ENCODE measurements around the gene GSTK1.

Gene GSTK1

DNA sequence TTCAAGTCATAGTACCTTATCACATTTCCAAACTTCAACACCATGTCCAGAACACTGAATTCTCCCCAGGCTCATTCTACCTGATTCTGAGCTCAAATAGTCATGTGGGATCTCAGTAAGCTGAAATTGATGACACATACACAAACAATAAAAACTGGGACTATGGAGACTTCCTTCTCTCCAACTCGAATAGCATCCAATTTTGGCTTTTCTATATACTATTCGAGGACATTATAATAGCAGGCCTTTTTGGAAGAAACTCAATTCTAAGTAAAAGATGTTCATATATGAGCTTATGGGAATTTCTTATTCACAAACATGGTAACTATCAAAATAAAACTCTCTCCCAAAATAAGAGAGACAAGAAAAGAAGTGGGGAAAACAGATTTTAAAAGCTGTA lies 42.0 kb upstream of the GSTK1 start:
- H3K4me3 ChIP-seq (ENCODE audit: low read depth, low read length, poor library complexity, severe bottlenecking) = no peak overlapping the region
- H3K79me2 ChIP-seq (ENCODE audit: insufficient read depth, low read length) = no peaks in the 10 kb centered on the region
- TF ChIP-seq CTCF (IDR thresholded peaks at IDR 0.05; ENCODE audit: low read length) (no peak), EZH2 (IDR thresholded peaks at IDR 0.05; ENCODE audit: borderline replicate concordance, low read length) (no peak)
- no peaks in the 10 kb centered on the region for H3F3A ChIP-seq (ENCODE audit: insufficient read depth, low read length)
- H3K9me3 ChIP-seq (ENCODE audit: low read length) = no peaks in the 10 kb centered on the region
- H4K20me1 ChIP-seq (ENCODE audit: insufficient read depth, low read length) = no peaks in the 10 kb centered on the region
- no peak overlapping the region for H3K4me2 ChIP-seq (ENCODE audit: low read length)
- no peak overlapping the region for H3K9ac ChIP-seq (ENCODE audit: low read length)
- peaks cover 7% of the 10 kb centered on the region; the same call in 1 of the 2 replicates for H3K27me3 ChIP-seq (ENCODE audit: insufficient read depth, low read length)
- H3K9me2 ChIP-seq (ENCODE audit: low read depth, low read length) = no peaks in the 10 kb centered on the region
- H2AFZ ChIP-seq (ENCODE audit: low read length) = no peak overlapping the region
- no peak overlapping the region for H3K27ac ChIP-seq (ENCODE audit: low read depth, low read length, poor library complexity, severe bottlenecking)
- H3K36me3 ChIP-seq (ENCODE audit: insufficient read depth, low read length) = no peaks in the 10 kb centered on the region
- H3K4me1 ChIP-seq (ENCODE audit: insufficient read depth, low read length, severe bottlenecking) = no peaks in the 10 kb centered on the region

GRCh38 chr7:143221737-143222136 lies 41.5 kb upstream of the GSTK1 start, which contains the start of gene TAS2R40:
TSS of gene TAS2R40 (plus strand) at chr7:143222037. CDS start at chr7:143222079, 42 bp downstream.
- no peak within 1 kb of the TSS for H3K9ac ChIP-seq (ENCODE audit: low read length)
- no peaks in the 10 kb centered on the region for H3K9me2 ChIP-seq (ENCODE audit: low read depth, low read length)
- no peaks in the 10 kb centered on the region for H3K4me1 ChIP-seq (ENCODE audit: insufficient read depth, low read length, severe bottlenecking)
- no peak for TF ChIP-seq EZH2 (IDR thresholded peaks at IDR 0.05; ENCODE audit: borderline replicate concordance, low read length)
- no peak for TF ChIP-seq CTCF (IDR thresholded peaks at IDR 0.05; ENCODE audit: low read length)
- H3K27ac ChIP-seq (ENCODE audit: low read depth, low read length, poor library complexity, severe bottlenecking) = no peak within 1 kb of the TSS
- H3K4me3 ChIP-seq (ENCODE audit: low read depth, low read length, poor library complexity, severe bottlenecking) = no peak within 1 kb of the TSS
- H3K9me3 ChIP-seq (ENCODE audit: low read length) = no peaks in the 10 kb centered on the region
- H3K27me3 ChIP-seq (ENCODE audit: insufficient read depth, low read length) = peaks cover 7% of the 10 kb centered on the region; the same call in 1 of the 2 replicates
- no peaks in the 10 kb centered on the region for H3F3A ChIP-seq (ENCODE audit: insufficient read depth, low read length)
- no peaks in the 10 kb centered on the region for H3K36me3 ChIP-seq (ENCODE audit: insufficient read depth, low read length)
- no peak within 1 kb of the TSS for H3K4me2 ChIP-seq (ENCODE audit: low read length)
- H4K20me1 ChIP-seq (ENCODE audit: insufficient read depth, low read length) = no peaks in the 10 kb centered on the region
- H2AFZ ChIP-seq (ENCODE audit: low read length) = no peak within 1 kb of the TSS
- no peaks in the 10 kb centered on the region for H3K79me2 ChIP-seq (ENCODE audit: insufficient read depth, low read length)

DNA sequence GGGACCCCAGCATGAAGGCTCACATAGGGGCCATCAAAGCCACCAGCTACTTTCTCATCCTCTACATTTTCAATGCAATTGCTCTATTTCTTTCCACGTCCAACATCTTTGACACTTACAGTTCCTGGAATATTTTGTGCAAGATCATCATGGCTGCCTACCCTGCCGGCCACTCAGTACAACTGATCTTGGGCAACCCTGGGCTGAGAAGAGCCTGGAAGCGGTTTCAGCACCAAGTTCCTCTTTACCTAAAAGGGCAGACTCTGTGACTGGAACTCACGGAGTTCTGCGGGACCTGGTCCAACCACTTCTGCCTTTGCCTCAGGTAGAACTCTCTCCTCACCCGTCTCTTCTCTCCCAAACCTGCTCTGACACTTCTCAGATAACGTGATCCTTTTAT lies 40.5 kb upstream of the GSTK1 start:
- Histone ChIP-seq H3K27ac (ENCODE audit: low read depth, low read length, poor library complexity, severe bottlenecking) (no peak overlapping the region), H3K4me1 (ENCODE audit: insufficient read depth, low read length, severe bottlenecking) (no peaks in the 10 kb centered on the region)
- TF ChIP-seq CTCF (IDR thresholded peaks at IDR 0.05; ENCODE audit: low read length) (no peak), EZH2 (IDR thresholded peaks at IDR 0.05; ENCODE audit: borderline replicate concordance, low read length) (no peak)

More for the DNA sequence above, 40.5 kb upstream of the GSTK1 start:
- H3K79me2 ChIP-seq (ENCODE audit: insufficient read depth, low read length) = no peaks in the 10 kb centered on the region
- H4K20me1 ChIP-seq (ENCODE audit: insufficient read depth, low read length) = no peaks in the 10 kb centered on the region
- H3K27me3 ChIP-seq (ENCODE audit: insufficient read depth, low read length) = peaks cover 7% of the 10 kb centered on the region; the same call in 1 of the 2 replicates
- no peak overlapping the region for H3K4me2 ChIP-seq (ENCODE audit: low read length)
- H3K4me3 ChIP-seq (ENCODE audit: low read depth, low read length, poor library complexity, severe bottlenecking) = no peak overlapping the region
- H3K9me2 ChIP-seq (ENCODE audit: low read depth, low read length) = no peaks in the 10 kb centered on the region
- H3F3A ChIP-seq (ENCODE audit: insufficient read depth, low read length) = no peaks in the 10 kb centered on the region
- no peaks in the 10 kb centered on the region for H3K36me3 ChIP-seq (ENCODE audit: insufficient read depth, low read length)
- no peaks in the 10 kb centered on the region for H3K9me3 ChIP-seq (ENCODE audit: low read length)
- no peak overlapping the region for H2AFZ ChIP-seq (ENCODE audit: low read length)
- H3K9ac ChIP-seq (ENCODE audit: low read length) = no peak overlapping the region

Data from OCI-LY1 (cell line).